ENCODE measurements around the gene FRMD8. TPM values are rescaled to one million over a fixed set of nuclear protein-coding genes. Genes with fewer than 3 reads are reported as not detected.

Gene FRMD8
- total and polyA plus RNA-seq, 9 of the 15 experiments (the other 6 are each of a cell fraction or from before 2014, with no cell fraction given), result 4.5 to 54.5 (median 15.8) TPM

- H3K9me3 ChIP-seq (replicated peaks; ENCODE audit: control insufficient read depth, insufficient read depth, low read depth, low read length), result no peaks in the 10 kb centered on the region
- peak overlapping the region; percentile 12; the same call in 1 of the 2 replicates for H3K4me3 ChIP-seq
- peak in 1 of 4 experiments; percentile 73 for DNase-seq (ENCODE audit: extremely low read depth in 1 of 4, low spot score in 3 of 4)
- no TSS peak for BruUV-seq (replicated peaks)
- no peak overlapping the region for H2AFZ ChIP-seq (ENCODE audit: low read depth, low read length)
- H3K27me3 ChIP-seq (ENCODE audit: control insufficient read depth in 2 of 2, insufficient read depth in 2 of 2, low read length in 2 of 2), result no peaks in the 10 kb centered on the region
- H3K4me2 ChIP-seq (ENCODE audit: insufficient read depth, low read length), result peak overlapping the region; percentile 62
- H3K36me3 ChIP-seq (ENCODE audit: control insufficient read depth, insufficient read depth, low read length), result peaks cover 75% of the 10 kb centered on the region
- H3K9me1 ChIP-seq (ENCODE audit: control insufficient read depth, insufficient read depth, low read length), result no peaks in the 10 kb centered on the region
- H3K79me2 ChIP-seq (ENCODE audit: control insufficient read depth, insufficient read depth, low read length), result peaks cover 99% of the 10 kb centered on the region
- in situ Hi-C loops (cut with MboI) (no loop called here), intact Hi-C loops (cut with micrococcal nuclease) (no loop called here)
- 2% methylated on average over 9 of the region's 9 CpGs for WGBS (ENCODE audit: insufficient coverage, low coverage, missing lambda C conversion rate)
- ChIA-PET POLR2A (interaction anchor here (0.7 to 17.3 kb wide), 9 partner anchors 7 to 78 kb away, joined by 3 to 1349 read pairs (median 10); partner anchors contain the start of gene MALAT1), CTCF (ENCODE audit: low intra/inter-chr PET ratio) (interaction anchor here (0.6 kb wide), 1 partner anchor 79 kb away, joined by 3 read pairs; no protein-coding TSS in a partner anchor)
- H3K9ac ChIP-seq (ENCODE audit: insufficient read depth in 1 of 2, low read depth in 2 of 2, low read length in 2 of 2), result peak overlapping the region; percentile 47 to 57; a peak in 3 of 4 replicates
- H3K4me1 ChIP-seq (replicated peaks in 1 of 2; ENCODE audit: control insufficient read depth in 2 of 2, insufficient read depth in 2 of 2, low read length in 2 of 2), result peaks cover 0 to 35% of the 10 kb centered on the region in 2 experiments; a peak in 3 of 5 replicates
- peak; percentile 65 for FAIRE-seq
- ATAC-seq, result peak; percentile 4
- peak overlapping the region; percentile 98 for H3K27ac ChIP-seq (ENCODE audit: extremely low read depth, low read depth, low read length)
- H4K20me1 ChIP-seq (replicated peaks; ENCODE audit: control insufficient read depth, insufficient read depth, low read length), result peaks cover 50% of the 10 kb centered on the region
- TF ChIP-seq ZFP1 (CRISPR knock-in tag; IDR thresholded peaks at IDR 0.05) (0 out of 2 replicates have a peak, but pooled peaks have one; percentile 9), ELF2 (CRISPR knock-in tag; IDR thresholded peaks at IDR 0.05) (no peak), HLTF (IDR thresholded peaks at IDR 0.05) (peak; percentile 92), E2F4 (CRISPR knock-in tag; IDR thresholded peaks at IDR 0.05; ENCODE audit: low read depth) (no peak), SFPQ (IDR thresholded peaks at IDR 0.05; ENCODE audit: low read depth, low read length) (peak; percentile 53; the same call in 1 of the 2 replicates), TRIM24 (IDR thresholded peaks at IDR 0.05) (peak; percentile 40 to 59; a peak in 2 of 4 replicates), E2F8 (IDR thresholded peaks at IDR 0.05; ENCODE audit: low read depth, partially characterized antibody) (peak; percentile 75), MYBL2 (IDR thresholded peaks at IDR 0.05; ENCODE audit: low read depth) (0 out of 2 replicates have a peak, but pooled peaks have one; percentile 26), MYBL2 (CRISPR knock-in tag; IDR thresholded peaks at IDR 0.05; ENCODE audit: borderline replicate concordance) (no peak), SIN3A (IDR thresholded peaks at IDR 0.05; ENCODE audit: borderline replicate concordance in 2 of 2, control insufficient read depth in 1 of 2, low read depth in 2 of 2, low read length in 2 of 2) (peak in 1 of 2 experiments; percentile 43; a peak in 1 of 4 replicates), HDAC1 (IDR thresholded peaks at IDR 0.05) (peak in 1 of 2 experiments; percentile 79; a peak in 1 of 4 replicates)
Observed at GRCh38 chr11:65429068-65429681, 42.7 kb downstream of the FRMD8 start.

All from K562 (cell line).